HL-60 (cell line): Measurements from ENCODE around the gene TTC33.
"Not testable (repeated sequence)": the region's sequence is repeated elsewhere in the genome, so short reads cannot be mapped to it uniquely, and the experiment has no call there.

ENCODE experiments used
- DNase-seq, 2 experiments: peaks; one replicate each; pipeline ENCODE4 v3.0.0-alpha.2; 2010 to 2020; ENCODE audit warnings: low read depth in 1 of 2, low spot score in 1 of 2
- H3K27ac ChIP-seq: fragments of 250-450 bp; sonication (Bioruptor Pico); replicated peaks from 2 replicates; pipeline ENCODE4 v1.5.1; 2020; ENCODE audit warnings: mild to moderate bottlenecking, moderate library complexity
- H3K27me3 ChIP-seq: fragments of 250-450 bp; sonication (Bioruptor Pico); 2 replicates; pipeline ENCODE4 v1.5.1; 2021; ENCODE audit warnings: mild to moderate bottlenecking, moderate library complexity; ENCODE audit not compliant: insufficient read depth, poor library complexity, severe bottlenecking
- H3K4me3 ChIP-seq: replicated peaks from 2 replicates; pipeline ENCODE4 v1.5.1; 2011; ENCODE audit warnings: mild to moderate bottlenecking, control low read depth, low read length; ENCODE audit not compliant: insufficient read depth
- CTCF ChIP-seq: IDR thresholded peaks from one replicate; pipeline ENCODE4 v1.5.1; 2011; ENCODE audit warnings: low read length, control low read depth, inconsistent platforms; ENCODE audit not compliant: insufficient read depth
- GABPA ChIP-seq: IDR thresholded peaks from 2 replicates; pipeline ENCODE4 v1.6.1; 2012; ENCODE audit warnings: low read depth
- POLR2AphosphoS5 ChIP-seq: IDR thresholded peaks from 2 replicates; pipeline ENCODE4 v1.6.1; 2012; ENCODE audit warnings: low read depth
- SPI1 ChIP-seq: IDR thresholded peaks from 2 replicates; pipeline ENCODE4 v1.6.1; 2012; ENCODE audit warnings: low read depth, mild to moderate bottlenecking, borderline replicate concordance
- TF ChIP-seq, protein P1 (sequence below): IDR thresholded peaks from 2 replicates; pipeline ENCODE4 v1.6.1; 2012; ENCODE audit warnings: low read depth; ENCODE audit not compliant: insufficient replicate concordance

The TTC33 gene

GRCh38 chr5:40599676-40600075 lies 156.1 kb downstream of the TTC33 start:
- TF ChIP-seq POLR2AphosphoS5 (no peak), GABPA (no peak), CTCF (no peak), SPI1 (no peak)
- TF ChIP-seq, protein P1, sequence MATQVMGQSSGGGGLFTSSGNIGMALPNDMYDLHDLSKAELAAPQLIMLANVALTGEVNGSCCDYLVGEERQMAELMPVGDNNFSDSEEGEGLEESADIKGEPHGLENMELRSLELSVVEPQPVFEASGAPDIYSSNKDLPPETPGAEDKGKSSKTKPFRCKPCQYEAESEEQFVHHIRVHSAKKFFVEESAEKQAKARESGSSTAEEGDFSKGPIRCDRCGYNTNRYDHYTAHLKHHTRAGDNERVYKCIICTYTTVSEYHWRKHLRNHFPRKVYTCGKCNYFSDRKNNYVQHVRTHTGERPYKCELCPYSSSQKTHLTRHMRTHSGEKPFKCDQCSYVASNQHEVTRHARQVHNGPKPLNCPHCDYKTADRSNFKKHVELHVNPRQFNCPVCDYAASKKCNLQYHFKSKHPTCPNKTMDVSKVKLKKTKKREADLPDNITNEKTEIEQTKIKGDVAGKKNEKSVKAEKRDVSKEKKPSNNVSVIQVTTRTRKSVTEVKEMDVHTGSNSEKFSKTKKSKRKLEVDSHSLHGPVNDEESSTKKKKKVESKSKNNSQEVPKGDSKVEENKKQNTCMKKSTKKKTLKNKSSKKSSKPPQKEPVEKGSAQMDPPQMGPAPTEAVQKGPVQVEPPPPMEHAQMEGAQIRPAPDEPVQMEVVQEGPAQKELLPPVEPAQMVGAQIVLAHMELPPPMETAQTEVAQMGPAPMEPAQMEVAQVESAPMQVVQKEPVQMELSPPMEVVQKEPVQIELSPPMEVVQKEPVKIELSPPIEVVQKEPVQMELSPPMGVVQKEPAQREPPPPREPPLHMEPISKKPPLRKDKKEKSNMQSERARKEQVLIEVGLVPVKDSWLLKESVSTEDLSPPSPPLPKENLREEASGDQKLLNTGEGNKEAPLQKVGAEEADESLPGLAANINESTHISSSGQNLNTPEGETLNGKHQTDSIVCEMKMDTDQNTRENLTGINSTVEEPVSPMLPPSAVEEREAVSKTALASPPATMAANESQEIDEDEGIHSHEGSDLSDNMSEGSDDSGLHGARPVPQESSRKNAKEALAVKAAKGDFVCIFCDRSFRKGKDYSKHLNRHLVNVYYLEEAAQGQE = no peak
- no peak for DNase-seq
- H3K27me3 ChIP-seq = no peaks in the 10 kb centered on the region

DNA sequence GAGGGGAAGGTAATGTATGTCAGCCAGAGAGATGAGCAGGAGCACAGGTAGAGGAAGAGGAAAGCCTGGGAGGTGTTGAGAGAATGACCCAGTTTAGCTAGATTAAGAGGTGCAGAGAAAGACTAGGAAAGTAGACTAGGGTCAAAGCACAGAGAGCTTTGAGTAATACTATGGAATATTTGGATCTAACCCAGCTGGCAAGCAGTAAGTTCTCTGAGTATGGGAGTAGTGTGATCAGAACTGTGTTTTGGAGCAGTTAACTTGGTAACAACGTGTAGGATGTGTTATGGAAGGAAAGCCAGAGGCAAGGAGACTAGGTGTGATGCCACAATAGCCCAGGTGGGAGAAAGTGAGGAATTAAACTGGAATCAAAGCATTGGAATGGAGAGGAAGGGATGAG lies 160.9 kb downstream of the TTC33 start:
- TF ChIP-seq CTCF (no peak), POLR2AphosphoS5 (no peak), GABPA (no peak), SPI1 (no peak)
- TF ChIP-seq, protein P1 = no peak
- Histone ChIP-seq H3K27me3 (no peaks in the 10 kb centered on the region), H3K27ac (no peak overlapping the region), H3K4me3 (no peak overlapping the region)
- no peak for DNase-seq

More at GRCh38 chr5:40599676-40600075, 156.1 kb downstream of the TTC33 start:
- no peak overlapping the region for H3K27ac ChIP-seq
- no peak overlapping the region for H3K4me3 ChIP-seq

DNA sequence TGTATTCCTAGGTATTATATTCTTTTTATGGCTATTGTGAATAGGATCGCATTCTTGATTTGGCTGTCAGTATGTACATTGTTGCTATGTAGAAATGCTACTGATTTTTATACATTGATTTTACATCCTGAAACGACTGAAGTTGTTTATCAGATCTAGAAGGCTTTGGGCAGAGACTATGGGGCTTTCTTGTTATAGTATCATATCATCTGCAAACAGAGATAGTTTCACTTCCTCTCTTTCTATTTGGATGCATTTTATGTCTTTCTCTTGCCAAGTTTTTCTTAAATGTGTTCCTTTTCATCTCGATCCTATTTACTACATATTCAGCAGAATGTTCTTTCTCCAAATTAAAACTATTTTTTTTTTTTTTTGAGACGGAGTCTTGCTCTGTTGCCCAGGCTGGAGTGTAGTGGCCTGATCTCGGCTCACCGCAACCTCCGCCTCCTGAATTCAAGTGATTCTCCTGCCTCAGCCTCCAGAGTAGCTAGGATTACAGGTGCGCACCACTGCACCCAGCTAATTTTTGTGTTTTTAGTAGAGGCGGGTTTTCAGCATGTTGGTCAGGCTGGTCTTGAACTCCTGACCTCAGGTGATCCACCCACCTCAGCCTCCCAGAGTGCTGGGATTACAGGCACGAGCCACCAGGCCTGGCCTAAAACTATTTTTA lies 163.9 kb downstream of the TTC33 start:
- DNase-seq, H3K4me3 ChIP-seq, H3K27me3 ChIP-seq, H3K27ac ChIP-seq: not testable (repeated sequence)
- peak; percentile 64 for TF ChIP-seq SPI1

- Histone ChIP-seq H3K4me3 (no peak overlapping the region), H3K27me3 (no peaks in the 10 kb centered on the region), H3K27ac (no peak overlapping the region)
- no peak for DNase-seq
- no peak for TF ChIP-seq SPI1
- no peak for TF ChIP-seq CTCF
- TF ChIP-seq, protein P1 = no peak
- TF ChIP-seq GABPA = no peak
- no peak for TF ChIP-seq POLR2AphosphoS5
Measured at GRCh38 chr5:40587376-40587775, 168.4 kb downstream of the TTC33 start.
